Left forelimb (tissue), 1 donor: ENCODE results near the gene DGKB.
A peak's percentile ranks its signal among the peaks of the same experiment; 100 is the strongest.

ENCODE experiments used
- DNase-seq: peaks from one replicate; pipeline ENCODE4 v3.0.0-alpha.2; 2018; ENCODE audit warnings: low spot score

DGKB gene

GRCh38 chr7:14902589-14903067, at the start of gene DGKB:
Gene DGKB (minus strand): TSS chr7:14902751.
- DNase-seq = peak; percentile 62

- no peak for DNase-seq
Observed at GRCh38 chr7:14950013-14950412, 47.5 kb upstream of the DGKB start.

- no peak for DNase-seq
Observed at GRCh38 chr7:14938181-14938580, 35.6 kb upstream of the DGKB start.

- no peak for DNase-seq
Observed at GRCh38 chr7:14937581-14937980, 35.0 kb upstream of the DGKB start.

- DNase-seq = no peak
Observed at GRCh38 chr7:14936554-14936953, 34.0 kb upstream of the DGKB start.

- DNase-seq = no peak
Observed at GRCh38 chr7:14934839-14935238, 32.3 kb upstream of the DGKB start.

GRCh38 chr7:14931511-14932215, 29.1 kb upstream of the DGKB start:
- no peak for DNase-seq

- no peak for DNase-seq
Observed at GRCh38 chr7:14924398-14924797, 21.8 kb upstream of the DGKB start.

- DNase-seq = no peak
Observed at GRCh38 chr7:14911077-14911476, 8.5 kb upstream of the DGKB start.

- DNase-seq = no peak
Observed at GRCh38 chr7:14908697-14909096, 6.1 kb upstream of the DGKB start.

GRCh38 chr7:14905764-14906163, 3.2 kb upstream of the DGKB start:
- no peak for DNase-seq

- DNase-seq = no peak
Observed at GRCh38 chr7:14900051-14900450, 2.5 kb downstream of the DGKB start.

- DNase-seq = no peak
Observed at GRCh38 chr7:14899030-14899429, 3.5 kb downstream of the DGKB start.

GRCh38 chr7:14896461-14896860, 6.1 kb downstream of the DGKB start:
- no peak for DNase-seq

GRCh38 chr7:14894826-14895225, 7.7 kb downstream of the DGKB start:
- DNase-seq = no peak

GRCh38 chr7:14892961-14893360, 9.6 kb downstream of the DGKB start:
- no peak for DNase-seq

GRCh38 chr7:14891289-14891688, 11.3 kb downstream of the DGKB start:
- DNase-seq = no peak

GRCh38 chr7:14888962-14889361, 13.6 kb downstream of the DGKB start:
- no peak for DNase-seq

- DNase-seq = no peak
Observed at GRCh38 chr7:14886533-14886932, 16.0 kb downstream of the DGKB start.

- no peak for DNase-seq
Observed at GRCh38 chr7:14875941-14876587, 26.5 kb downstream of the DGKB start.

GRCh38 chr7:14871880-14872279, 30.7 kb downstream of the DGKB start:
- no peak for DNase-seq

GRCh38 chr7:14870394-14870793, 32.2 kb downstream of the DGKB start:
- no peak for DNase-seq

GRCh38 chr7:14868937-14869336, 33.6 kb downstream of the DGKB start:
- DNase-seq = no peak

GRCh38 chr7:14861456-14861855, 41.1 kb downstream of the DGKB start:
- no peak for DNase-seq
